OCI-LY7 (cell line): Measurements from ENCODE around the gene PGLYRP3. TPM values are rescaled to one million over a fixed set of nuclear protein-coding genes. Genes with fewer than 3 reads are reported as not detected.

Experiments used
- BruUV-seq: library from RNA; stranded (reverse); fragments of 400-500 nt; replicated peaks from 2 replicates; lab custom pipeline; 2021; lab: Mats Ljungman, UMichigan
- CTCF ChIA-PET: fragments of 300-600 bp; sonication (Branson Sonifier 250); formaldehyde crosslinking; loops from one replicate; lab custom pipeline; 2022; ENCODE audit warnings: antibody characterized with exemption; ENCODE audit not compliant: unreplicated experiment; lab: Charles Lee
- POLR2A ChIA-PET: fragments of 300-600 bp; sonication (Branson Sonifier 250); formaldehyde crosslinking; loops from one replicate; lab custom pipeline; 2022; ENCODE audit warnings: antibody characterized with exemption; lab: Charles Lee
- DNase-seq: peaks from one replicate; pipeline ENCODE4 v3.0.0-alpha.2; 2015; ENCODE audit warnings: low spot score
- H2AFZ ChIP-seq: fragments of 200-600 bp; sonication (generic), shearing (Covaris generic); 2 replicates; pipeline ENCODE4 v1.6.1; 2014; ENCODE audit warnings: mild to moderate bottlenecking, antibody characterized with exemption, low read length, moderate library complexity
- H3K27ac ChIP-seq: fragments of 200-600 bp; sonication (generic); 2 replicates; pipeline ENCODE4 v1.5.1; 2014; ENCODE audit warnings: mixed run types, low read depth, mild to moderate bottlenecking, moderate library complexity, low read length, inconsistent platforms; ENCODE audit not compliant: poor library complexity, severe bottlenecking
- H3K36me3 ChIP-seq: fragments of 200-600 bp; sonication (generic); 2 replicates; pipeline ENCODE4 v1.6.1; 2014; ENCODE audit warnings: mild to moderate bottlenecking, antibody characterized with exemption, low read length, moderate library complexity, mixed read lengths; ENCODE audit not compliant: insufficient read depth
- H3K4me1 ChIP-seq: fragments of 200-600 bp; sonication (generic); 2 replicates; pipeline ENCODE4 v1.5.1; 2014; ENCODE audit warnings: mild to moderate bottlenecking, low read length; ENCODE audit not compliant: insufficient read depth, poor library complexity, severe bottlenecking
- H3K4me2 ChIP-seq: fragments of 200-600 bp; sonication (generic); 2 replicates; pipeline ENCODE4 v1.6.1; 2014; ENCODE audit warnings: mild to moderate bottlenecking, low read length
- H3K4me3 ChIP-seq: fragments of 200-600 bp; sonication (generic); 2 replicates; pipeline ENCODE4 v1.5.1; 2014; ENCODE audit warnings: mild to moderate bottlenecking, low read depth, low read length; ENCODE audit not compliant: poor library complexity, severe bottlenecking
- H3K79me2 ChIP-seq: fragments of 200-600 bp; sonication (generic); 2 replicates; pipeline ENCODE4 v1.6.1; 2016; ENCODE audit warnings: low read depth, mild to moderate bottlenecking, low read length, moderate library complexity, mixed read lengths; ENCODE audit not compliant: insufficient read depth
- H3K9me2 ChIP-seq: fragments of 200-600 bp; sonication (generic); 2 replicates; pipeline ENCODE4 v1.6.1; 2016; ENCODE audit warnings: mild to moderate bottlenecking, low read length, mixed read lengths; ENCODE audit not compliant: insufficient read depth
- H3K9me3 ChIP-seq: fragments of 200-600 bp; sonication (generic); 2 replicates; pipeline ENCODE4 v1.6.1; 2014; ENCODE audit warnings: mild to moderate bottlenecking, mixed run types, low read length, mixed read lengths
- H4K20me1 ChIP-seq: fragments of 200-600 bp; sonication (generic); 2 replicates; pipeline ENCODE4 v1.6.1; 2014; ENCODE audit warnings: mild to moderate bottlenecking, antibody characterized with exemption, low read length, moderate library complexity, mixed read lengths; ENCODE audit not compliant: insufficient read depth
- EZH2phosphoT487 ChIP-seq: fragments of 200-600 bp; sonication (generic); IDR thresholded peaks from 2 replicates; pipeline ENCODE4 v1.6.1; 2018; ENCODE audit warnings: low read depth, borderline replicate concordance, mild to moderate bottlenecking, mixed run types, antibody characterized with exemption, low read length, moderate library complexity, mixed read lengths
- intact Hi-C: fragments of 100-400 bp; cut with micrococcal nuclease; formaldehyde crosslinking; loops from one replicate; pipeline ENCODE4 v1.10.0; 2022; ENCODE audit not compliant: unreplicated experiment
- total RNA-seq, 2 experiments: library from RNA; depleted of rRNA in 1 of 2; stranded (reverse); fragments of >200 nt in 1 of 2; shearing (Covaris generic) in 1 of 2; gene quantifications; 2 replicates each; pipeline ENCODE4 v1.2.3, GENCODE V29; 2014 to 2022
- TF ChIP-seq, protein P1 (sequence below): fragments of 200-600 bp; sonication (generic); conservative IDR thresholded peaks from 2 replicates; pipeline ENCODE4 v1.5.1; 2014; ENCODE audit warnings: mild to moderate bottlenecking, antibody characterized with exemption, low read length, moderate library complexity, mixed read lengths

The PGLYRP3 gene
- total RNA-seq, 2 experiments from 2014 or later, result not detected

- Histone ChIP-seq H3K9me2 (no peaks in the 10 kb centered on the region), H2AFZ (no peak overlapping the region), H3K27ac (no peak overlapping the region), H3K79me2 (no peaks in the 10 kb centered on the region), H3K4me3 (no peak overlapping the region), H3K4me1 (no peaks in the 10 kb centered on the region), H3K36me3 (no peaks in the 10 kb centered on the region), H3K9me3 (no peaks in the 10 kb centered on the region), H4K20me1 (no peaks in the 10 kb centered on the region), H3K4me2 (no peak overlapping the region)
- ChIA-PET CTCF (no interaction called here), POLR2A (no interaction called here)
- DNase-seq, result no peak
- TF ChIP-seq EZH2phosphoT487, result no peak
- BruUV-seq, result no TSS peak
- intact Hi-C loops, result no loop called here
Measured at GRCh38 chr1:153345187-153346076, 32.7 kb upstream of the PGLYRP3 start.

DNA sequence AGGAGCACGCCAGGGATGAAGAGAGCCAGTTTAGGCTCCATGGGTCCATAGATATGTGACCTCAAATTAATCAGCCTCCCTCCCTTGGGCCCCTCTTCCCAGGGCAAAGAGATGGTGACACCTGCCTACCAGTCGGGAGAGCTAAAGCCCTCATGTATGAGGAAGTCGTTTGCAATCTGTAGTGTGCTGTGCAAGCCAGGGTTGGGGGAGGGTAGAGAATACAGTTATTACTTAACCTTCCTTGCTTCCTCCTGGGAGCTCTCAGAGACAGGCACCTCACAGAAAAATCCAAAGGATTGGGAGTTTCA is 31.9 kb upstream of the PGLYRP3 start:
- Histone ChIP-seq H2AFZ (no peak overlapping the region), H3K27ac (no peak overlapping the region), H4K20me1 (no peaks in the 10 kb centered on the region), H3K9me3 (no peaks in the 10 kb centered on the region), H3K4me3 (no peak overlapping the region), H3K4me2 (no peak overlapping the region), H3K9me2 (no peaks in the 10 kb centered on the region), H3K79me2 (no peaks in the 10 kb centered on the region), H3K36me3 (no peaks in the 10 kb centered on the region), H3K4me1 (no peaks in the 10 kb centered on the region)
- CTCF ChIA-PET, result no interaction called here
- BruUV-seq, result no TSS peak
- POLR2A ChIA-PET, result no interaction called here
- TF ChIP-seq, protein P1, sequence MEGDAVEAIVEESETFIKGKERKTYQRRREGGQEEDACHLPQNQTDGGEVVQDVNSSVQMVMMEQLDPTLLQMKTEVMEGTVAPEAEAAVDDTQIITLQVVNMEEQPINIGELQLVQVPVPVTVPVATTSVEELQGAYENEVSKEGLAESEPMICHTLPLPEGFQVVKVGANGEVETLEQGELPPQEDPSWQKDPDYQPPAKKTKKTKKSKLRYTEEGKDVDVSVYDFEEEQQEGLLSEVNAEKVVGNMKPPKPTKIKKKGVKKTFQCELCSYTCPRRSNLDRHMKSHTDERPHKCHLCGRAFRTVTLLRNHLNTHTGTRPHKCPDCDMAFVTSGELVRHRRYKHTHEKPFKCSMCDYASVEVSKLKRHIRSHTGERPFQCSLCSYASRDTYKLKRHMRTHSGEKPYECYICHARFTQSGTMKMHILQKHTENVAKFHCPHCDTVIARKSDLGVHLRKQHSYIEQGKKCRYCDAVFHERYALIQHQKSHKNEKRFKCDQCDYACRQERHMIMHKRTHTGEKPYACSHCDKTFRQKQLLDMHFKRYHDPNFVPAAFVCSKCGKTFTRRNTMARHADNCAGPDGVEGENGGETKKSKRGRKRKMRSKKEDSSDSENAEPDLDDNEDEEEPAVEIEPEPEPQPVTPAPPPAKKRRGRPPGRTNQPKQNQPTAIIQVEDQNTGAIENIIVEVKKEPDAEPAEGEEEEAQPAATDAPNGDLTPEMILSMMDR, result no peak
- TF ChIP-seq EZH2phosphoT487, result no peak
- DNase-seq, result no peak
- intact Hi-C loops, result no loop called here

GRCh38 chr1:153343811-153344717 is 31.3 kb upstream of the PGLYRP3 start:
- Histone ChIP-seq H3K79me2 (no peaks in the 10 kb centered on the region), H3K4me2 (no peak overlapping the region), H4K20me1 (no peaks in the 10 kb centered on the region), H3K9me2 (no peaks in the 10 kb centered on the region), H3K27ac (no peak overlapping the region), H2AFZ (no peak overlapping the region), H3K4me1 (no peaks in the 10 kb centered on the region), H3K36me3 (no peaks in the 10 kb centered on the region), H3K9me3 (no peaks in the 10 kb centered on the region), H3K4me3 (no peak overlapping the region)
- POLR2A ChIA-PET, result no interaction called here
- intact Hi-C loops, result no loop called here
- no TSS peak for BruUV-seq
- TF ChIP-seq, protein P1, result no peak
- TF ChIP-seq EZH2phosphoT487, result no peak
- DNase-seq, result no peak
- CTCF ChIA-PET, result no interaction called here
